NOMO-1 treated with DMSO at 0.1 percent for 48 hours (cell line): ENCODE results near the gene RABAC1.

Experiments used
- DNase-seq: peaks from one replicate; lab custom pipeline; 2025; ENCODE audit not compliant: unreplicated experiment; lab: John Stamatoyannopoulos, UW

RABAC1 gene

DNA sequence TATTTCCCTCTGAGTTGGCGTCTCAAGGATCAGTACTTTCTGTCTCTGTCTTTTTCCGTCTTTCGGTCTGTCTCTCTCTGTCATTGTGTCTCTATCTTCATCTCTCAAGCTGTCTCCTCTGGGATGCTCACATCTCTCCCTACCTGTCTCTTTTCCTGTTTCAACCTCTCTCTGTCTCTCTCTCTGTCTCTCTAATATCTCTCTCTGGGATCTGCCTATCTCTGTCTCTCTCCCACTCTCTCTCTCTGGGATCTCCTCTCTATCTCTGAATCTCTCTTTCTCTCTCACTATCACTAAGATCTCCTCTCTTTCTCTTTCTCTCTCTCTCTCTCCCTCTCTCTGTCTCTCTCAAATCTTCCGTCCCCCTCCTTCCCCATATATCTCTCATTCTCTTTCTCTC is 30.9 kb upstream of the RABAC1 start:
- DNase-seq, result no peak

DNA sequence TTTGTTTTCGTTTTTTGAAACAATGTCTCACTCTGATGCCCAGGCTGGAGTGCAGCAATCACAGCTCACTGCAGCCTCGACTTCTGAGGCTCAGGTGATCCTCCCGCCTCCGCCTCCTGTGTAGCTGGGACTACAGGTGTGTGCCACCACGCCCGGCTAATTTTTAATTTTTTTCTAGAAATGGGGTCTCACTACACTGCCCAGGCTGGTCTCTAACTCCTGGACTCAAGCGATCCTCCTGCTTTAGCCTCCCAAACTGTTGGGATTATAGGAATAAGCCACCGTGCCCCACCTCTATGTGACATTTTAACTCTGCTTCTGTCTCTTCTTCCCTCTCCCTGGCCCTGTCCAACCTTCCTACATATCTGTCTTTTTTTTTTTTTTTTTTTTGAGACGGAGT is 29.8 kb upstream of the RABAC1 start:
- DNase-seq, result no peak

GRCh38 chr19:41987141-41987860 is 28.2 kb upstream of the RABAC1 start:
- DNase-seq, result no peak

- DNase-seq, result no peak
Measured at GRCh38 chr19:41984961-41985360, 25.8 kb upstream of the RABAC1 start.

DNA sequence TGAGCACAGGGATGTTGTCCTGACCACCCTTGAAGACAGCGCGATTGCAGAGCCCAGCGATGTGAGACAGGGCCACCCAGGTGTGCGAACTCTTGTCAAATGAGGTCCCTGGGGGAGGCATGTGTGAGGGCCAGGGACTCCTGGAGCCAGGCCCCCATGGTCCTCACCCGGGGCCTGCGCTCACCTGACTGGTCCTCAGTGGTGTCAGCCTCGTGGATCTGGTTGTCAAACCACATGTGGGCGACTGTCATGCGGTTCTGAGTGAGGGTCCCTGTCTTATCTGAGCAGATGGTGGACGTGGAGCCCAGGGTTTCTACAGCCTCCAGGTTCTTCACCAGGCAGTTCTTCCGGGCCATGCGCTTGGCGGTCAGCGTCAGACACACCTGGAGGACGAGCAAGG is 22.6 kb upstream of the RABAC1 start:
- DNase-seq, result no peak

DNA sequence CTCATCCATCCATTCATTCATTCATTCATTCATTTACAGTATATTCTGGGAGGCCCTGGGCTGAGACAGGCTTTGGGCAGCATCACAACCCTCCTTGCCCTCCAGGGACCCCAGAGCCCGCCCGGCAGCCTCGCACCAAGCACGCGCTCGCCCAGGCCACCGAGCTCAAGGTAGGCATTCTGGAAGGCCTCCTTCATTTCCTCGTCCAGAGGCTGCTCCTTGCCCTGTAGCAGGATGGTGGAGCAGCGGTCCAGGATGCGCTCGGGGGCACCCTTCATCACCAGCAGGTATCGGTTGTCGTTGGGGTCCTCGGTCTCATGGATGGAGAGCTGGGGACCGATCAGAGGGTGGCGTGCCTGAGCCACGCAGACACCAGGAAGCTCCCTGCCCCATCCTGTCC is 19.3 kb upstream of the RABAC1 start:
- DNase-seq, result no peak

GRCh38 chr19:41977916-41978315 is 18.8 kb upstream of the RABAC1 start:
- no peak for DNase-seq

GRCh38 chr19:41974652-41975051 is 15.5 kb upstream of the RABAC1 start:
- no peak for DNase-seq

- DNase-seq, result no peak
Measured at GRCh38 chr19:41971363-41971762, 12.2 kb upstream of the RABAC1 start.

DNA sequence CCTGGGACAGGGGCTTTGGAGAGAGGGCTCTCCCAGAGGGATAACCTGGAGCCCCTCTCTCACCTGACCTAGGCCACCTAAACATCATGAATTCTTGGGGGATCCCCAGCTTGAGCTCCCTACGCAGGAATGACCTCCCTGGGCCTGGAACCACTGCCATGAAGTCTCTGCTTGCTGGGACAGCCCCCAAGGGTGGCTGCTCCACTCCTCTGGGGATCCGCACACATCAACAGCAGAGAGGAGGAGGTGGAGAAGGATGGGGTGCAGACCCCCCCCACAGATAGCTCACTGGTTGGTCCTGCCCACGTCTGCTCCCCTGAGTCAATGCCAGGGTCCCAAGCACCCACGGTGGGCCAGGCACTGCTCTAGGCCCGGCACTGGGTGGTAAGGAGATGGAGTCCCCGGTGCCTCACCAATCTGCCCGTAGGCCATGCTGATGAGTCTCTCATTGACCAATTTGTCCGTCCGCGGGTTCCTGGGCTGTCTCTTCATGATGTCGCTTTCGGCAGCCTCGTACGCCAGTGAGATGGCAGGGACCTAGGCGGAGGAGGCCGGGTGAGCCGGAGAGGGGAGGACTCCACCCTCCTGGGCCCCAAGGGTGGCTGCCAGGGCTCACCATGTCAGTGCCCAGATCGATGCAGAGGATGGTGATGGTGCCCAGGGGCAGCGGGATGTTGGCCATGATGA is 10.8 kb upstream of the RABAC1 start:
- DNase-seq, result no peak

DNA sequence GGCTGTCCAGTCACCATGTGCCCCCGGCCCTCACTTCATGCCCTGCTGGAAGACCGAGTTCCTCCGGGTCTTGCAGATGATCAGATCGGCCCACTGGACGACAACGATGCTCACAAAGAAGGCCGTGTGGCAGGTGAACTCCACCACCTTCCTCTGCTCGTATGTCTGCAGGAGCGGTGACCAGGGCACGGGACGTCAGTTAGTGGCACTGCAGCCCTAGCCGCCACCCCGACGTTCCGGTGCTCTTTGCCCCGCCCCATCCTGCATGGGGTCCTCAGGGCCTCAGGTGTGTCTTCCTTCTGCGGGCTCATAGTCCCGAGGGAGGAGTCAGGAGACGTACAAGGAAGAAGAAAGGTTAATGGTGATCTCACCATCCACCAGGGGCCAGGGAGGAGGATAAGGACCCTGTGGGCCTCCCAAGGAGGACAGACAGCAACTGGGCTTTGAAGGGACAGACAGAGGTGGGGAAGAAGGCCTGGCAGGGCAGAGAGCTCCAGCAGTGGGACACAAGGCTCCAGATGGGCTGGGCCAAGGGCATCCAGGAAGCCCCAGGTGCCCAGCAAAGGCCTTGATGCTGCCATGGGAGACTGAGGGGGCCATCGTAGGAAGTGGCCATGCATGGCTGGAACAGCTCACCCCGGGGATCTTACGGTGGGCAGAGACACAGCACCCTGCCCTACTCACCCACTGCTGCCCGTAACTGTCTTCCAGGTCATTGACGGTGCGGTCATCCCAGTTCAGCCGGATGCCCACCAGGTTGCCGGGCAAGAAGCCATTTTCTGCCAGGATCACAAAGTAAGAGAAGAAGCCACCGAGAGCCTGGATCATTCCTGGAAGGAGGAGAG is 9.9 kb upstream of the RABAC1 start:
- DNase-seq, result no peak

DNA sequence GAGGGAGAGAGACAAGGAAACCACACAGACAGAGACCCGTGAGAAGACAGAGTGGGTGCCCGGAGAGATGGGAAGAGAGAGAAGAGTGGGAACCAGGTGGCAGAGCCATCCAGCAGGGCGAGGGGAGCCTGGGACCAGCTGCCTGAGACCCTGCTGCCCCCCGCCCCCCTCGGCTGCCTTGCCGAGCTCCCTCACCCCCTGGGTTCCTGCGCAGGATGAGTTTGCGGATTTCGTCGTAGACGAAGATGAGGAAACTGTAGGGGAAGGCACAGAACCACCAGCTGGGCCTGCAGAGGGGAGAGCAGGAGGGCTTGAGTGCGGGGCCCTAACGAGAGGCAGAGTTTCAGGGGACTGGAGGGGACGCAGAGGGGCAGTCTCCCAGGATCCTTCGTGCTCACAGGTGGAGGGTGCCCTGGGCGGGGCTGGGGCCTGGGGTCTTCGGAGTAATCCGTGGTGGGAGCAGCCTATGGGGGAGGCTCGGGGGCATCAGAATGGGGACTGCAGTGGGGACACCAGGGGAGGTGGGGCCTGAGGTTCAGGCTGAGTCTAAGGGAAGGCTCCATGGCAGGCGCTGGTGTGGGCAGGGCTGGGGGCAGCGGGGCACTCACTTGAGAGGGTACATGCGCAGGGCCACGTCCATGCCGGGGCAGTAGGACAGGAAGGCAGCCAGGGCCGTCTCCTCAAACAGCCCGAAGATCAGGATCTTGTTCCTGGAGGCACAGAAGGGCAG is 8.1 kb upstream of the RABAC1 start:
- no peak for DNase-seq

- DNase-seq, result no peak
Measured at GRCh38 chr19:41965106-41965505, 6.0 kb upstream of the RABAC1 start.

DNA sequence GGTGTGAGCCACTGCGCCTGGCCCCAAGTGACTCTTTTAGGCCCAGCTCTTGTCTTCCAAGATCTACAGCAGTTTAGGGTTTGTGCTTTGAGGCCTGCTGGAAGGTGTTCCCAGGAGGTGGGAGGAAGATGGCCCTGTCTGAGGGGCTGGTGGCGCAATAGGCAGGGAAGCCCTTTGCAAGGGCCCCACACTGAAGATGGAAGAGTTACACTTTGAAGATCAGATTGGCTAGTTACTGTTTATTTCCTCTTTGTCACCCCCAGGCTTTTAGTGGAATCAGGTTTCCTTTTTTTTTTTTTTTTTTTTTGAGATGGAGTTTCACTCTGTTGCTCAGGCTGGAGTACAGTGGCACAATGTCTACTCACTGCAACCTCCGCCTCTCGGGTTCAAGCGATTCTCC is 1.9 kb upstream of the RABAC1 start:
- DNase-seq, result peak; percentile 43

- peak; percentile 33 for DNase-seq
Measured at GRCh38 chr19:41958367-41959055, 610 bp downstream of the RABAC1 start.

GRCh38 chr19:41957838-41958366 is 1.2 kb downstream of the RABAC1 start:
- peak; percentile 66 for DNase-seq

- DNase-seq, result no peak
Measured at GRCh38 chr19:41957161-41957837, 1.8 kb downstream of the RABAC1 start.

DNA sequence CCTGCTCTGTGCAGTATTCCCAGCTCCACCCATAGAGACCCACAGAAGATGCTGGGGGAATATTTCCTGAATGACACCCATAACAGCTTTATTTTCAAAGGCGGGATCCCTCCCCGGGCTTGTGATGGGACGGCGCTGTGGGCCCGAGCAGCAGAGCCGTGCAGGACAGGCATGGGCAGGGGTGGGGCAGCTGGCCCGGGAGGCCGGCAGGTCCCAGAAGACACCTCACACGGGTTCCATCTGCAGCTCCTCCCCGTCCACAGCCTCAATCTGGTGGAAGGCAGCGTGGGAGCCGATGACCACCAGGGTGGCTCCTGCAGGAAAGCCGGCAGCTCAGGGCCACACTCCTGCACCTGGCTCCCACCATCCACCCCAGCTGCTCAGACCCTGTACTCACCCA is 2.5 kb downstream of the RABAC1 start:
- no peak for DNase-seq

GRCh38 chr19:41955521-41955920 is 3.6 kb downstream of the RABAC1 start:
- no peak for DNase-seq

DNA sequence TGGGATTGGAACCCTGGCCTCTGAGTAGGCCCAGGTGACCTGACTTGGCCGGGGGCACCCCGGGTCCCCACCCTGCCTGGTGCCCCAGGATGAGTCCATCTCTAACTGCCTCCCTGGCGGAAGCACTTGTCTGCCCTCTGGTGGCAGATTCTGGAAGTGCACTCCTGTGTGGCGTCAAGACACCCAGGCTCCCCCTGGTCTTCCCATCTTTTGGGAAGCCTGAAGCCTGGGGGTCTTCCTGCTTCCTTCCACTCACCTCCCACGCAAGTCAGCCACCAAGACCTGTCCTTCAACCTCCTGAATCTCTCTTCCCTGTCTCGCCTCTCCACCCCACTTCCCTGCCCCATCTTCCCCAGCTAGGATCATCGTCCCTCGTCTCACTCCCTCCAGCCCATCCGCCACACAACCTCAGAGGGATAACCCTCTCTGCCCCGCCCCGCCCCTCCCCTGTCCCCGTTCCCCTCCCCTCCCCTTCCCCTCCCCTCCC is 7.4 kb downstream of the RABAC1 start:
- DNase-seq, result peak; percentile 37
